B cell (primary cell): Measurements from ENCODE around the gene NIPAL1.

Source experiments
- EZH2 ChIP-seq: IDR thresholded peaks from 2 replicates; pipeline ENCODE4 v1.6.1; 2012; ENCODE audit warnings: borderline replicate concordance, low read depth, mild to moderate bottlenecking, moderate library complexity, low read length; ENCODE audit not compliant: insufficient read depth, poor library complexity, severe bottlenecking
- TF ChIP-seq, protein P1 (sequence below): fragments of 200-600 bp; IDR thresholded peaks from one replicate; pipeline ENCODE4 v1.8.0; 2022; ENCODE audit warnings: antibody characterized with exemption, mild to moderate bottlenecking

- TF ChIP-seq, protein P1, sequence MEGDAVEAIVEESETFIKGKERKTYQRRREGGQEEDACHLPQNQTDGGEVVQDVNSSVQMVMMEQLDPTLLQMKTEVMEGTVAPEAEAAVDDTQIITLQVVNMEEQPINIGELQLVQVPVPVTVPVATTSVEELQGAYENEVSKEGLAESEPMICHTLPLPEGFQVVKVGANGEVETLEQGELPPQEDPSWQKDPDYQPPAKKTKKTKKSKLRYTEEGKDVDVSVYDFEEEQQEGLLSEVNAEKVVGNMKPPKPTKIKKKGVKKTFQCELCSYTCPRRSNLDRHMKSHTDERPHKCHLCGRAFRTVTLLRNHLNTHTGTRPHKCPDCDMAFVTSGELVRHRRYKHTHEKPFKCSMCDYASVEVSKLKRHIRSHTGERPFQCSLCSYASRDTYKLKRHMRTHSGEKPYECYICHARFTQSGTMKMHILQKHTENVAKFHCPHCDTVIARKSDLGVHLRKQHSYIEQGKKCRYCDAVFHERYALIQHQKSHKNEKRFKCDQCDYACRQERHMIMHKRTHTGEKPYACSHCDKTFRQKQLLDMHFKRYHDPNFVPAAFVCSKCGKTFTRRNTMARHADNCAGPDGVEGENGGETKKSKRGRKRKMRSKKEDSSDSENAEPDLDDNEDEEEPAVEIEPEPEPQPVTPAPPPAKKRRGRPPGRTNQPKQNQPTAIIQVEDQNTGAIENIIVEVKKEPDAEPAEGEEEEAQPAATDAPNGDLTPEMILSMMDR: no peak
- TF ChIP-seq EZH2: no peak
Measured at GRCh38 chr4:48028696-48029095, 12.1 kb downstream of the NIPAL1 start.
